HUES6 (cell line): ENCODE data around the gene UBASH3A.

ENCODE experiments used
- H3K27ac ChIP-seq: 2 replicates; pipeline ENCODE4 v1.7.0; 2013; ENCODE audit warnings: low read depth, mild to moderate bottlenecking, low read length, inconsistent platforms
- H3K27me3 ChIP-seq: 2 replicates; pipeline ENCODE4 v1.6.1; 2013; ENCODE audit warnings: low read length; ENCODE audit not compliant: control insufficient read depth, insufficient read depth
- H3K36me3 ChIP-seq: 2 replicates; pipeline ENCODE4 v1.6.1; 2013; ENCODE audit warnings: low read length; ENCODE audit not compliant: control insufficient read depth, insufficient read depth
- H3K4me1 ChIP-seq: 2 replicates; pipeline ENCODE4 v1.6.1; 2013; ENCODE audit warnings: low read length; ENCODE audit not compliant: control insufficient read depth, insufficient read depth
- H3K4me3 ChIP-seq: 2 replicates; pipeline ENCODE4 v1.5.1; 2013; ENCODE audit warnings: low read depth, low read length
- H3K9ac ChIP-seq: one replicate; pipeline ENCODE4 v1.6.1; 2013; ENCODE audit warnings: mild to moderate bottlenecking, low read length
- H3K9me3 ChIP-seq: 2 replicates; pipeline ENCODE4 v1.6.1; 2013; ENCODE audit warnings: low read depth, low read length; ENCODE audit not compliant: control insufficient read depth, insufficient read depth

Gene UBASH3A

DNA sequence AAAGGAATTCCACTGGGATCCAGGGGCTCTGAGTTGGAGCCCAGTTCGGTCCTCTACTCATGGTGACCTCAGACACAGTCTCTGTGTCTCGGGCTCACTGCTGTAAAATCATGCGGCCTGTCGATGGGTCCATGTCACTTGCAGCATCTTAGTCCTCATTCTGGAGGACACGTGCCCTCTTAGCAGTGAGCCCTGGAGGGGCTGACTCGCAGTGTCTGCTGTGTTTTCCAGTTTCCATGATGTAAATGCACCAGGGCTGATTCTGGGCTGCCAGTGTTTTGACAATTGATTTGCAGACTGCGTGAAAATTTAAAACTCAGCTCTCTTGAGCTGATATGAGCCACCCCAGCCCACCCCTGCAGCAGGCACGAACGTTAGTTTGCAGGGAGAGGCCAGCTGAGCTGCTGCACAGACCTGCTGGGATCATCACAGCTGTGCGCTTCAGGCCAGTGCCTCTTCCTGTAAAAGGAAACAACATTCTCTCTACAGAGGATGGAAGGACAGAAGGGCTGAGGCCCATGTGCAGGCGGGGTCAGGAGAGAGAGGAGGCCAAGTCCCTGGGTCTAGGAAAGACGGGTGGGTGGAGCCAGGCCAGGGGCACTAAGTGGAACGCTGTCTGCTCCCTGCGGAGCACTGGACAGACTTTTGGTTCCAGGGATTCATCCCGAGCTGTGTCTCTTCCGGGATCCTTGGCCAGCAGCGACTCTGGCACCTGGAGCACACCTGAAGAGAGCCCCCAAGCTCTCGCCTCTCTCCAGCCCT lies 49.7 kb downstream of the UBASH3A start:
- no peak overlapping the region for H3K4me3 ChIP-seq
- peaks cover 8% of the 10 kb centered on the region; the same call in 1 of the 2 replicates for H3K9me3 ChIP-seq
- H3K36me3 ChIP-seq = no peaks in the 10 kb centered on the region
- no peak overlapping the region for H3K9ac ChIP-seq
- H3K27me3 ChIP-seq = no peaks in the 10 kb centered on the region
- H3K27ac ChIP-seq = no peak overlapping the region
- H3K4me1 ChIP-seq = peaks cover 15% of the 10 kb centered on the region

DNA sequence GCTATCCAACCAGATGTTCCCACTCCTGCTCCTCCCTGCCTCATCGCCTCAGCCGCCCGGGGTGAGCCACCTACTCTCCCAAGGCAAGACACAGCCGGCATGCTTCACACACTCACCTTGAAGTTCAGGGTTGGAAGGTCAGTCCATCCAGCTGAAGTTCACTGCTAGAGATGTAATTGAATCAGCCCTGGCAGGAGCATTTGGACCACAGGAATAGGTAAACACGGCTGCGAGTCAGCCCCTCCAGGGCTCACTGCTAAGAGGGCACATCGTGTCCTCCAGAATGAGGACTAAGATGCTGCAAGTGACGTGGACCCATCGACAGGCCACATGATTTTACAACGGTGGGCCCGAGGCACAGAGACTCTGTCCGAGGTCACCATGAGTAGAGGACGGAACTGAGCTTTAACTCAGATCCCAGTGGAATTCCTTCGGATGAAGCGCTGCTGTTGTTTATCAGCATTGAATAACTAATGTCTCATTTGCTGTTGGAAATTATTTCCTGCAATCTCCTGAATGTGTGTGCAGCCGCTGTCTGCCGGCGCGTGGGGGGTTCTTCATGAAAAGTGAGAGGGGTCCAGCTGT lies 50.4 kb downstream of the UBASH3A start:
- no peak overlapping the region for H3K9ac ChIP-seq
- H3K9me3 ChIP-seq = peaks cover 10% of the 10 kb centered on the region; the same call in 1 of the 2 replicates
- no peak overlapping the region for H3K27ac ChIP-seq
- H3K4me3 ChIP-seq = no peak overlapping the region
- H3K4me1 ChIP-seq = peaks cover 15% of the 10 kb centered on the region
- no peaks in the 10 kb centered on the region for H3K27me3 ChIP-seq
- no peaks in the 10 kb centered on the region for H3K36me3 ChIP-seq

DNA sequence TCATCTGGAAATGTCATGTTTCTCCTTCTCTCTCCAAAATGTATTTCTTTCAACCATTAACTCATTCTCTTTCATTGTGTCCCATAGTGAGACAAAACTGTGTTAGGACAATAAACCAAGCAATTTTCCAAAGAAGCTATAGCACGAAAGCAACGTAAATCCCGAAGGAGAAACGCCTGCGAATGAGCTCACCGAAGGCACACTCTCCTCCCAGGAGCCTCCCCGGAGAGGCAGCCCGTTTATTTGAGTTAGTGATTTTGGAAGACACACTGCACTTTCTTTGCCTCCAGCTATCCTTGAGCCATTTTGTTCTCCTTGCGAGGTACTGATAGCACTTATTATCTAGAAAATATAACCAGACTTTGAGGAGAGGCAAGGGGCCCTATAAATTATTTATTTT lies 51.1 kb downstream of the UBASH3A start:
- Histone ChIP-seq H3K9ac (no peak overlapping the region), H3K9me3 (peaks cover 13% of the 10 kb centered on the region), H3K4me3 (no peak overlapping the region), H3K27me3 (no peaks in the 10 kb centered on the region), H3K36me3 (no peaks in the 10 kb centered on the region), H3K27ac (no peak overlapping the region), H3K4me1 (peaks cover 8% of the 10 kb centered on the region)

DNA sequence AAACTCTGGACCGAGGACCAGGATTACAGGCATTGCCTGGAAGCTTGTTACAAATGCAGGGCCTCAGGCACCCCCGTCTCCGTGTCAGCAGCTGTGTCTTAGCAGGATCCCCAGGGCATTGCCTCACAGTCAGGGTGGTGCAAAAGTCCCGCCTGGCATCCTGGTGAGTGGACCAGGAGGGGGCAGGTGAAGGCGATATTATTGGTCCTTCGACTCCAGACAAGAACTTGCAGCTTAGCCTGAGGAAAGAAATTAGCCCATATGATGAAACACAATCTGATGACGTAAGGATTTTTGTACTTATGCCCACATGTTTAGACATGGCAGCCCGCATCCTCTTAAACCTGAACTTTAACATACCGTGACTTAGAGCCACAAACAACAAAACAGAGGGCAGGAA lies 51.5 kb downstream of the UBASH3A start:
- no peak overlapping the region for H3K9ac ChIP-seq
- peaks cover 8% of the 10 kb centered on the region for H3K4me1 ChIP-seq
- H3K4me3 ChIP-seq = no peak overlapping the region
- peaks cover 13% of the 10 kb centered on the region for H3K9me3 ChIP-seq
- no peak overlapping the region for H3K27ac ChIP-seq
- H3K36me3 ChIP-seq = no peaks in the 10 kb centered on the region
- H3K27me3 ChIP-seq = no peaks in the 10 kb centered on the region

DNA sequence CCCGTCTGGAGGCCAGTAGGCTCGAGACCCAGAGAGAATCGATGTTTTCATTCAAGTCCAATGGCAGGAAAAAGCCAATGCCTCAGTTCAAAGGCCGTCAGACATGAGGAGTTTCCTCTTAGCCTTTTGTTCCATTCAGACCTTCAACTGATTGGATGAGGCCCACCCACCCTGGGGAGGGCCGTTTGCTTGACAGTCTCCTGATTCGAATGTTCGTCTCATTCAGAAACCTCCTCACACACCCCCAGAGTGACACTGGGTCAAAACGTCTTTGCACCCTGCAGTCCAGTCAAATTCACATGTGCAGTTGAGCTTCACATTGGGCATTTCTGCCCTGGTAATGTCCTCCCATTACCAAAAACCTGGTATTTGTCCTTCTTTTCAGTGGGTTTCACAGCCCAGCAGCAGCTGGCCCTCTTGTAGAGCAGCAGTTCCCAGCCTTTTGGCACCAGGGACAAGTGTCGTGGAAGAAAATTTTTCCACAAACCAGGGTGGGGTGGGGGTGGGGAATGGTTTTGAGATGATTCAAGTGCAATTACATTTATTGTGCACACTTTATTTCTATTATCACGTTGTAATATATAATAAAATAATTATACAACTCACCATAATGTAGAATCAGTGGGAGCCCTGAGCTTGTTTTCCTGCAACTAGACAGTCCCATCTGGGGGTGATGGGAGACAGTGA lies 52.2 kb downstream of the UBASH3A start:
- H3K27ac ChIP-seq = no peak overlapping the region
- H3K27me3 ChIP-seq = no peaks in the 10 kb centered on the region
- no peaks in the 10 kb centered on the region for H3K36me3 ChIP-seq
- peaks cover 5% of the 10 kb centered on the region for H3K4me1 ChIP-seq
- H3K9ac ChIP-seq = no peak overlapping the region
- peaks cover 18% of the 10 kb centered on the region for H3K9me3 ChIP-seq
- no peak overlapping the region for H3K4me3 ChIP-seq

DNA sequence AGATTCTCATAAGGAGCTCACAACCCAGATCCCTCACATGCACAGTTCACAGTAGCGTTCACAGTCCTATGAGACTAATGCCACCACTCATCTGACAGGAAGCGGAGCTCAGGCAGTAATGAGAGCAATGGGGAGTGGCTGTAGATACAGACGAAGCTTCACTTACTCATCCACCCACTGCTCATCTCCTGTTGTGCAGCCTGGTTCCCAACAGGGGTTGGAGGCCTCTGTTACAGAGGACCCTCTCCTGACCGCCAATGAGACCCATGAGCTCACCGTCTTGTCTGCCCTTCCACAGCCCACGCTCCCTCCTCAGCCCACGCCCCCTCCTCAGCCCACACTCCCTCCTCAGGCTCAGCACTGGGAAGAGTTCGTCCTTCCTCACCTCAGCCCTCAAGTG lies 52.8 kb downstream of the UBASH3A start:
- H3K4me1 ChIP-seq = peaks cover 7% of the 10 kb centered on the region
- no peak overlapping the region for H3K9ac ChIP-seq

DNA sequence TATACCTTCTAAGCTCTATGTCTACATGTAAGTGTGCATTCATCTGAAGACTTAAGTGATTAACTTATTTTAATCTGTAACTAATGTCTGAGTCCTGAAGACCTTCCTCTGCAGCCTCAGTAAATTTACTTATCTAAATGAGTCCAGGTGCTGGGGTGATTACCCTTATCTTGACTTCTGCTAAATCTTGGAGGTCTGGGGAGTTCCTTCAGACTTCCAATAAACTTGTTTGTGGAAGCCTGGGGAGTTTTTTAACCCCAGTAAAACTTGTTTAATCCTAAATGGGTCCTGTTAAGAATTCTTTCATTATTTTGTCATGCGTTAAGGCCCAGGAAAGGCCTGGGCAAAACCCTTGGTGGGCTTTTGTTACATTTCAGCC lies 55.4 kb downstream of the UBASH3A start:
- Histone ChIP-seq H3K27me3 (no peaks in the 10 kb centered on the region), H3K36me3 (no peaks in the 10 kb centered on the region), H3K4me3 (no peak overlapping the region), H3K9me3 (peaks cover 18% of the 10 kb centered on the region), H3K27ac (no peak overlapping the region), H3K4me1 (peaks cover 24% of the 10 kb centered on the region), H3K9ac (no peak overlapping the region)

More for the DNA sequence above, 52.8 kb downstream of the UBASH3A start:
- Histone ChIP-seq H3K27me3 (no peaks in the 10 kb centered on the region), H3K36me3 (no peaks in the 10 kb centered on the region), H3K27ac (no peak overlapping the region), H3K4me3 (no peak overlapping the region), H3K9me3 (peaks cover 18% of the 10 kb centered on the region)

DNA sequence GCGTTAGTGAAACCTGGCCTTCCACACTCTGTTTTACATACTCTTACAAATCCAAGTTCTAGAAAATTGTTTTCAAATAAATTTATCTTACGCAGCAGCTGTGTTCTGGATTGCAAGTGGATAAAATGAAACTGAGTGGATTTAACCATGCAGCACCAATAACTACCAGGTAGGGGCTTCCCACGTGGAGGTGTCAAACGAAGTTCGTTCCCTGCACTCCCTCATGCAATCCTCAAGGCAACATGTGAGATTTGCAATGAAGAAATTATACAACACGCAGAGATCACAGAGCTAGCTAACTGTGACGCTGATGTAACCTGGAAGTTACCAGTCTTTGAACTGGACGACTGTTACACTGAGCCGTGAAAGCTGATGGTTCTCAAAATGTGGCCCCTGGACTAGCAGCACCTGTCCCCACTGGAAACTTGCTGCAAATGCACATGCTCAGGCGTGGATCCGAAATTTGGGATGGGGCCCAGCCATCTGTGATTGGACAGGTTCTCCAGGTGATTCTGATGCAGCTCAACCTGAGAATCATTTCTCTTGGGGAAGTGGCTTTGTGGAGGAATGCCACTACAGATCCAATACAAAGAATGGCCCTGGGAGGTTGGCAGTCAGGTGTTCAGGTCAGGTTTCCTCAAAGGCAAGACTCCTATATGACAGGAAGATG lies 56.0 kb downstream of the UBASH3A start:
- Histone ChIP-seq H3K9me3 (peaks cover 18% of the 10 kb centered on the region), H3K27ac (no peak overlapping the region), H3K4me3 (no peak overlapping the region), H3K27me3 (no peaks in the 10 kb centered on the region), H3K9ac (no peak overlapping the region), H3K36me3 (no peaks in the 10 kb centered on the region), H3K4me1 (peaks cover 26% of the 10 kb centered on the region)

DNA sequence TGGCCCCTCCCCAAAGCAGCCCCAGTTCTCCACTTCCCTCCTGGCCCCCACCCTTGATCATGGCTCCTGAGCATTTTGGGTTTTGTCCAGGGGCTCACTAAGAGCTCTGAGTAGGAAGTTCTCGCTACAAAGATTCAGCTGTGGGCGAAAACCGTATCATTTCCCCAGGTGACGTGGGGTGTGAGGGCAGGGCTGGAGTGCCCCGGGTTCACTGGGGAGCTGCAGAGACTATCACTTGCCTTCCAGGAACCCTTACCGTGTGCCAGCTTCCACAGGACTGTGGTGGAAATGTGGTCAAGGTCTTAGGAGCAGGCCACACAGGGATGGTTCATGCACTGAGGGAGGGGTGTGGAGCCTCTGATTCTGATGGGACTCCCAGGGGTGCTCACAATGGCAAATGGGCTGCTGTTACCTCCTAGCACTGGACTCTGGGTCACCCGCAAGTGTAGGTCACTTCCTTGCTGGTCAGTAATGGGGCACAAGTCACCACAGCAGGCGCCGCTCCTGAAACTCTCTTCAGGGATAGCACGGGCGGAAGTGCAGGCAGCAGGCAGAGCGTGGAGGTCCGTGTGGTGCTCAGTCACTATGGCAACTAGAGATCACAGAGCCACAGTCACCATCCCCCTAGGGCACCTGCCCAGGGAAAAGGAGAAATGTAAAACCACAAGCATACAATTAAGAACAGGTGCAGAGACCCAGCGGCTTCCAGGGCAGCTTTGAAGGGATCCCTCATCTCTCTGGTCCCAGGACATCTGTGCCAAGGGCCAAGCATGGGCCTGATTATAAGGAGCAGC lies 56.9 kb downstream of the UBASH3A start:
- H3K27ac ChIP-seq = no peak overlapping the region
- H3K4me3 ChIP-seq = no peak overlapping the region
- H3K27me3 ChIP-seq = no peaks in the 10 kb centered on the region
- H3K36me3 ChIP-seq = no peaks in the 10 kb centered on the region
- peaks cover 18% of the 10 kb centered on the region for H3K9me3 ChIP-seq
- no peak overlapping the region for H3K9ac ChIP-seq
- H3K4me1 ChIP-seq = peaks cover 33% of the 10 kb centered on the region

DNA sequence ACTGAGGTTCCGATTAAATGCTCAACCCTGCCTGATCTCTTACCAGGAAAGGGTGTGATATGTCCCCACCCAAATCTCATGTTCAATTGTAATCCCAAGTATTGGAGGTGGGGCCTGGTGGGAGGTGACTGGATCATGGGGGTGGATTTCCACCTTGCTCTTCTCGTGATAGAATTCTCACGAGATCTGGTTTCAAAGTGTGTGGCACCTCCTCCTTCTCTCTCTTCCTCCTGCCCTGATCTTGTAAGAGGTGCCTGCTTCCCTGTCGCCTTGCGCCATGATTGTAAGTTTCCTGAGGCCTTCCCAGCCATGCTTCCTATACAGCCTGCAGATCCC lies 57.5 kb downstream of the UBASH3A start:
- no peaks in the 10 kb centered on the region for H3K36me3 ChIP-seq
- H3K9ac ChIP-seq = no peak overlapping the region
- H3K4me1 ChIP-seq = peaks cover 33% of the 10 kb centered on the region
- H3K4me3 ChIP-seq = no peak overlapping the region
- peaks cover 18% of the 10 kb centered on the region for H3K9me3 ChIP-seq
- H3K27ac ChIP-seq = no peak overlapping the region
- H3K27me3 ChIP-seq = no peaks in the 10 kb centered on the region
